DND-41 (cell line): ENCODE results near the gene KRT83.

Experiments used
- ATAC-seq: fragments of 200-7000 bp; cut with Tn5 transposase; 3 replicates; pipeline ENCODE4 v1.9.1; 2021; ENCODE audit warnings: low read depth; ENCODE audit not compliant: insufficient read depth
- DNase-seq: peaks from one replicate; pipeline ENCODE4 v3.0.0-alpha.2; 2020
- H2AFZ ChIP-seq: 2 replicates; pipeline ENCODE4 v1.6.0; 2012; ENCODE audit warnings: low read depth, low read length
- H3K27ac ChIP-seq: 2 replicates; pipeline ENCODE4 v1.5.1; 2012; ENCODE audit warnings: low read length, inconsistent platforms
- H3K27me3 ChIP-seq: fragments of 200-600 bp; sonication (generic); 2 replicates; pipeline ENCODE4 v1.6.0; 2012; ENCODE audit warnings: low read length, mild to moderate bottlenecking, inconsistent platforms; ENCODE audit not compliant: insufficient read depth, poor library complexity
- H3K36me3 ChIP-seq: 2 replicates; pipeline ENCODE4 v1.5.1; 2012; ENCODE audit warnings: low read length, inconsistent platforms; ENCODE audit not compliant: insufficient read depth
- H3K4me1 ChIP-seq: 2 replicates; pipeline ENCODE4 v1.5.1; 2012; ENCODE audit warnings: mild to moderate bottlenecking, low read length; ENCODE audit not compliant: insufficient read depth
- H3K4me2 ChIP-seq: 2 replicates; pipeline ENCODE4 v1.6.0; 2012; ENCODE audit warnings: mild to moderate bottlenecking, moderate library complexity, low read length, inconsistent platforms; ENCODE audit not compliant: insufficient read depth
- H3K4me3 ChIP-seq, 2 experiments: fragments of 200-600 bp in 1 of 2; shearing (Covaris generic) in 1 of 2; 2 replicates each; pipeline ENCODE4 v1.5.1; 2012 to 2016; ENCODE audit warnings: inconsistent platforms in 2 of 2, low read length in 2 of 2, mild to moderate bottlenecking in 2 of 2, low read depth in 1 of 2, moderate library complexity in 1 of 2
- H3K79me2 ChIP-seq: 2 replicates; pipeline ENCODE4 v1.6.0; 2012; ENCODE audit warnings: low read length, inconsistent platforms; ENCODE audit not compliant: insufficient read depth
- H3K9ac ChIP-seq: 2 replicates; pipeline ENCODE4 v1.6.0; 2012; ENCODE audit warnings: low read depth, mild to moderate bottlenecking, inconsistent platforms, low read length, moderate library complexity
- H3K9me3 ChIP-seq: 2 replicates; pipeline ENCODE4 v1.5.1; 2012; ENCODE audit warnings: low read length, moderate library complexity, mild to moderate bottlenecking, inconsistent platforms; ENCODE audit not compliant: insufficient read depth, severe bottlenecking
- H4K20me1 ChIP-seq: 2 replicates; pipeline ENCODE4 v1.6.0; 2012; ENCODE audit warnings: low read length; ENCODE audit not compliant: insufficient read depth
- CTCF ChIP-seq: IDR thresholded peaks from 2 replicates; pipeline ENCODE4 v1.5.1; 2012; ENCODE audit warnings: borderline replicate concordance, low read length, moderate library complexity, mild to moderate bottlenecking; ENCODE audit not compliant: poor library complexity, severe bottlenecking; ENCODE audit errors: extremely low read depth
- EZH2 ChIP-seq: IDR thresholded peaks from 3 replicates; pipeline ENCODE4 v1.6.1; 2012; ENCODE audit warnings: borderline replicate concordance, low read depth, mild to moderate bottlenecking, moderate library complexity, low read length, inconsistent platforms; ENCODE audit not compliant: severe bottlenecking

The KRT83 gene

GRCh38 chr12:52310622-52311284, 10.4 kb downstream of the KRT83 start:
- H3K27ac ChIP-seq: no peak overlapping the region
- peaks cover 16% of the 10 kb centered on the region for H3K27me3 ChIP-seq
- no peaks in the 10 kb centered on the region for H4K20me1 ChIP-seq
- H3K4me1 ChIP-seq: no peaks in the 10 kb centered on the region
- no peaks in the 10 kb centered on the region for H3K36me3 ChIP-seq
- DNase-seq (no peak), ATAC-seq (no peak)
- H3K4me2 ChIP-seq: no peak overlapping the region
- H3K4me3 ChIP-seq: no peak overlapping the region
- no peaks in the 10 kb centered on the region for H3K9me3 ChIP-seq
- no peak overlapping the region for H2AFZ ChIP-seq
- TF ChIP-seq CTCF (no peak), EZH2 (no peak)
- H3K9ac ChIP-seq: no peak overlapping the region
- no peaks in the 10 kb centered on the region for H3K79me2 ChIP-seq

GRCh38 chr12:52308806-52309425, 12.3 kb downstream of the KRT83 start:
- Histone ChIP-seq H3K4me3 (no peak overlapping the region), H3K79me2 (no peaks in the 10 kb centered on the region), H3K4me1 (no peaks in the 10 kb centered on the region), H3K36me3 (no peaks in the 10 kb centered on the region), H4K20me1 (no peaks in the 10 kb centered on the region), H3K9me3 (no peaks in the 10 kb centered on the region), H3K9ac (no peak overlapping the region), H3K4me2 (no peak overlapping the region), H3K27me3 (peaks cover 16% of the 10 kb centered on the region), H3K27ac (no peak overlapping the region), H2AFZ (no peak overlapping the region)
- ATAC-seq (no peak), DNase-seq (no peak)
- TF ChIP-seq CTCF (no peak), EZH2 (no peak)

- peaks cover 16% of the 10 kb centered on the region for H3K27me3 ChIP-seq
- no peak overlapping the region for H3K9ac ChIP-seq
- no peak overlapping the region for H3K4me2 ChIP-seq
- DNase-seq: no peak
- no peak for TF ChIP-seq CTCF
- TF ChIP-seq EZH2: no peak
- ATAC-seq: no peak
- no peak overlapping the region for H2AFZ ChIP-seq
- no peaks in the 10 kb centered on the region for H3K79me2 ChIP-seq
- no peaks in the 10 kb centered on the region for H3K36me3 ChIP-seq
- no peaks in the 10 kb centered on the region for H3K4me1 ChIP-seq
- H3K9me3 ChIP-seq: no peaks in the 10 kb centered on the region
- no peak overlapping the region for H3K27ac ChIP-seq
- H4K20me1 ChIP-seq: no peaks in the 10 kb centered on the region
- no peak overlapping the region for H3K4me3 ChIP-seq
Measured at GRCh38 chr12:52307836-52308805, 13.1 kb downstream of the KRT83 start.
